ENCODE measurements around the gene NELFE.
"Not testable (repeated sequence)": the region's sequence is repeated elsewhere in the genome, so short reads cannot be mapped to it uniquely, and the experiment has no call there.

DNA sequence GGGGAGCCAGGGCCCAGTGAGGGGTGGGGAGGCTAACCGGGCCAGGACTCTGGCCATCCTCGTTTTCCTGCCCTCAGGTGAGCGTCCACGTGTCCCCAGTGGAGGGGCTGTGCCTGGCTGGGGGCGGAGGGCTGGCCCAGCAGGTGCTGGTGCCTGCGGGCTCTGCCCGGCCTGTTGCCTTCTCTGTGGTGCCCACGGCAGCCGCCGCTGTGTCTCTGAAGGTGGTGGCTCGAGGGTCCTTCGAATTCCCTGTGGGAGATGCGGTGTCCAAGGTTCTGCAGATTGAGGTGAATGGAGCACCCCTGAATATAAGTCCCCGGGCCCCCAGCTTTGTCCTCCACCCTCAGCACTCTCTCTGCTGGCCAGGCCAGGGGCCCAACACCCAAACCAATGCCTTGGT is 35.6 kb upstream of the NELFE start:
- not testable (repeated sequence) for TF ChIP-seq TEAD4 (CRISPR knock-in tag; IDR thresholded peaks at IDR 0.05); STAT6 (CRISPR knock-in tag; conservative IDR thresholded peaks at IDR 0.05; ENCODE audit: low read depth); NR3C1 (CRISPR knock-in tag; conservative IDR thresholded peaks at IDR 0.05; ENCODE audit: low read depth); NFYB (CRISPR knock-in tag; conservative IDR thresholded peaks at IDR 0.05; ENCODE audit: low read depth); ZSCAN18 (CRISPR knock-in tag; IDR thresholded peaks at IDR 0.05); TEAD1 (CRISPR knock-in tag; IDR thresholded peaks at IDR 0.05); FOXP1 (CRISPR knock-in tag; IDR thresholded peaks at IDR 0.05; ENCODE audit: borderline replicate concordance)
- TF ChIP-seq, protein P1, sequence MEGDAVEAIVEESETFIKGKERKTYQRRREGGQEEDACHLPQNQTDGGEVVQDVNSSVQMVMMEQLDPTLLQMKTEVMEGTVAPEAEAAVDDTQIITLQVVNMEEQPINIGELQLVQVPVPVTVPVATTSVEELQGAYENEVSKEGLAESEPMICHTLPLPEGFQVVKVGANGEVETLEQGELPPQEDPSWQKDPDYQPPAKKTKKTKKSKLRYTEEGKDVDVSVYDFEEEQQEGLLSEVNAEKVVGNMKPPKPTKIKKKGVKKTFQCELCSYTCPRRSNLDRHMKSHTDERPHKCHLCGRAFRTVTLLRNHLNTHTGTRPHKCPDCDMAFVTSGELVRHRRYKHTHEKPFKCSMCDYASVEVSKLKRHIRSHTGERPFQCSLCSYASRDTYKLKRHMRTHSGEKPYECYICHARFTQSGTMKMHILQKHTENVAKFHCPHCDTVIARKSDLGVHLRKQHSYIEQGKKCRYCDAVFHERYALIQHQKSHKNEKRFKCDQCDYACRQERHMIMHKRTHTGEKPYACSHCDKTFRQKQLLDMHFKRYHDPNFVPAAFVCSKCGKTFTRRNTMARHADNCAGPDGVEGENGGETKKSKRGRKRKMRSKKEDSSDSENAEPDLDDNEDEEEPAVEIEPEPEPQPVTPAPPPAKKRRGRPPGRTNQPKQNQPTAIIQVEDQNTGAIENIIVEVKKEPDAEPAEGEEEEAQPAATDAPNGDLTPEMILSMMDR (IDR thresholded peaks at IDR 0.05), result not testable (repeated sequence)
